Smooth muscle cell (in vitro differentiated cells): Measurements from ENCODE around the gene NPEPPS. TPM values are rescaled to one million over a fixed set of nuclear protein-coding genes. Genes with fewer than 3 reads are reported as not detected.
"Not testable (repeated sequence)": the region's sequence is repeated elsewhere in the genome, so short reads cannot be mapped to it uniquely, and the experiment has no call there.

Experiments
- DNase-seq: peaks from one replicate; lab custom pipeline; 2025; ENCODE audit not compliant: unreplicated experiment; lab: John Stamatoyannopoulos, UW
- H2AFZ ChIP-seq: fragments of 200-600 bp; sonication (generic); 2 replicates; pipeline ENCODE4 v1.6.0; 2016; ENCODE audit warnings: antibody characterized with exemption, low read depth, mild to moderate bottlenecking
- H3F3A ChIP-seq: fragments of 200-600 bp; sonication (generic); 2 replicates; pipeline ENCODE4 v1.6.0; 2017; ENCODE audit warnings: antibody characterized with exemption, low read depth
- H3K27ac ChIP-seq: fragments of 200-600 bp; sonication (generic); 2 replicates; pipeline ENCODE4 v1.5.1; 2016; ENCODE audit warnings: low read depth, mild to moderate bottlenecking
- H3K27me3 ChIP-seq: fragments of 200-600 bp; sonication (generic); 2 replicates; pipeline ENCODE4 v1.6.1; 2016; ENCODE audit warnings: low read depth, mild to moderate bottlenecking
- H3K36me3 ChIP-seq: fragments of 200-600 bp; sonication (generic); 2 replicates; pipeline ENCODE4 v1.5.1; 2016; ENCODE audit warnings: low read depth
- H3K4me1 ChIP-seq: fragments of 200-600 bp; sonication (generic); 2 replicates; pipeline ENCODE4 v1.5.1; 2016; ENCODE audit warnings: low read depth
- H3K4me2 ChIP-seq: fragments of 200-600 bp; sonication (generic); 2 replicates; pipeline ENCODE4 v1.6.0; 2016; ENCODE audit warnings: mild to moderate bottlenecking
- H3K4me3 ChIP-seq: fragments of 200-600 bp; sonication (generic); 2 replicates; pipeline ENCODE4 v1.5.1; 2016; ENCODE audit warnings: mild to moderate bottlenecking
- H3K79me2 ChIP-seq: fragments of 200-600 bp; sonication (generic); 2 replicates; pipeline ENCODE4 v1.6.0; 2016; ENCODE audit warnings: low read depth, mild to moderate bottlenecking
- H3K9ac ChIP-seq: fragments of 200-600 bp; sonication (generic); 2 replicates; pipeline ENCODE4 v1.6.0; 2016; ENCODE audit warnings: low read depth
- H3K9me3 ChIP-seq: fragments of 200-600 bp; sonication (generic); replicated peaks from 2 replicates; pipeline ENCODE4 v1.5.1; 2016; ENCODE audit warnings: low read depth
- H4K20me1 ChIP-seq: fragments of 200-600 bp; sonication (generic); 2 replicates; pipeline ENCODE4 v1.6.0; 2016; ENCODE audit warnings: low read depth
- WGBS: methylation state at CpG from one replicate; pipeline ENCODE4 v1.1.7; 2016; ENCODE audit warnings: low lambda C conversion rate; 5-methylcytosine and 5-hydroxymethylcytosine counted together
- polyA plus RNA-seq: library from polyadenylated mRNA; unstranded; fragments of >200 nt; fragmentation: Nextera tagmentation; extraction: Ambion mirVana; gene quantifications from 2 replicates; pipeline ENCODE4 v1.2.1, GENCODE V29; 2016
- total RNA-seq: library from RNA; depleted of rRNA; stranded (reverse); fragments of >200 nt; gene quantifications from 2 replicates; pipeline ENCODE4 v1.2.3, GENCODE V29; 2014

NPEPPS gene
- total and polyA plus RNA-seq, 2 experiments from 2014 or later: 50.2 to 70.5 TPM

GRCh38 chr17:47539085-47539484 lies 8.2 kb downstream of the NPEPPS start:
- H2AFZ ChIP-seq, H3K4me1 ChIP-seq, H3K9me3 ChIP-seq, H3K36me3 ChIP-seq, H3K9ac ChIP-seq, DNase-seq, H3F3A ChIP-seq, H3K27me3 ChIP-seq, H3K4me3 ChIP-seq: not testable (repeated sequence)
- peak overlapping the region; percentile 40 for H3K4me2 ChIP-seq
- 25% methylated on average over 3 of the region's 3 CpGs for WGBS
- peak overlapping the region; percentile 7 for H3K27ac ChIP-seq
- H4K20me1 ChIP-seq: peaks cover 84% of the 10 kb centered on the region
- peaks cover 85% of the 10 kb centered on the region for H3K79me2 ChIP-seq

- not testable (repeated sequence) for H3K9me3 ChIP-seq, H3K27ac ChIP-seq, H3F3A ChIP-seq, H3K36me3 ChIP-seq, H3K4me1 ChIP-seq, H3K9ac ChIP-seq, H3K4me2 ChIP-seq, H3K4me3 ChIP-seq, H3K27me3 ChIP-seq, DNase-seq, H2AFZ ChIP-seq
- H3K79me2 ChIP-seq: peaks cover 78% of the 10 kb centered on the region
- WGBS: 98% methylated on average over 2 of the region's 2 CpGs
- H4K20me1 ChIP-seq: peaks cover 84% of the 10 kb centered on the region
Observed at GRCh38 chr17:47541676-47542075, 10.8 kb downstream of the NPEPPS start.

GRCh38 chr17:47544327-47544726 lies 13.4 kb downstream of the NPEPPS start:
- DNase-seq, H3K36me3 ChIP-seq, H3K9ac ChIP-seq: not testable (repeated sequence)

GRCh38 chr17:47554733-47555132 lies 23.8 kb downstream of the NPEPPS start:
- H3K4me2 ChIP-seq, H3K9me3 ChIP-seq, H3K4me1 ChIP-seq, H3K36me3 ChIP-seq, H3K4me3 ChIP-seq, H2AFZ ChIP-seq, H3F3A ChIP-seq, DNase-seq, H3K27ac ChIP-seq, H3K27me3 ChIP-seq, H3K9ac ChIP-seq: not testable (repeated sequence)
- Histone ChIP-seq H4K20me1 (peaks cover 45% of the 10 kb centered on the region), H3K79me2 (peaks cover 55% of the 10 kb centered on the region)
- 62% methylated on average over 4 of the region's 4 CpGs for WGBS

More at GRCh38 chr17:47544327-47544726, 13.4 kb downstream of the NPEPPS start:
- H3K4me1 ChIP-seq, H3K4me2 ChIP-seq, H3K27me3 ChIP-seq, H3F3A ChIP-seq, H2AFZ ChIP-seq, H3K27ac ChIP-seq, H3K4me3 ChIP-seq, H3K9me3 ChIP-seq: not testable (repeated sequence)
- H3K79me2 ChIP-seq: peaks cover 73% of the 10 kb centered on the region
- H4K20me1 ChIP-seq: peaks cover 62% of the 10 kb centered on the region
- WGBS: 94% methylated on average over 6 of the region's 6 CpGs

- H3K4me3 ChIP-seq, H3F3A ChIP-seq, H3K4me1 ChIP-seq, H3K4me2 ChIP-seq, H2AFZ ChIP-seq, H3K9me3 ChIP-seq, H3K9ac ChIP-seq, H3K27me3 ChIP-seq, H3K36me3 ChIP-seq, H3K27ac ChIP-seq, DNase-seq: not testable (repeated sequence)
- Histone ChIP-seq H3K79me2 (peaks cover 59% of the 10 kb centered on the region), H4K20me1 (peaks cover 54% of the 10 kb centered on the region)
- 92% methylated on average over 3 of the region's 3 CpGs for WGBS
Observed at GRCh38 chr17:47556108-47556507, 25.2 kb downstream of the NPEPPS start.

- not testable (repeated sequence) for H3K9me3 ChIP-seq, H2AFZ ChIP-seq, H3K27ac ChIP-seq, H3K4me1 ChIP-seq, H3K27me3 ChIP-seq, H3K36me3 ChIP-seq, H3K4me2 ChIP-seq, H3F3A ChIP-seq, H3K9ac ChIP-seq, H3K4me3 ChIP-seq, DNase-seq
- Histone ChIP-seq H3K79me2 (peaks cover 75% of the 10 kb centered on the region), H4K20me1 (peaks cover 60% of the 10 kb centered on the region)
Observed at GRCh38 chr17:47560517-47561043, 29.7 kb downstream of the NPEPPS start.

GRCh38 chr17:47561698-47562405 lies 30.9 kb downstream of the NPEPPS start:
- not testable (repeated sequence) for H3K4me3 ChIP-seq
- WGBS: 95% methylated on average over 5 of the region's 5 CpGs
- H3K79me2 ChIP-seq: peaks cover 73% of the 10 kb centered on the region

GRCh38 chr17:47562406-47562705 lies 31.4 kb downstream of the NPEPPS start:
- not testable (repeated sequence) for H3K4me2 ChIP-seq, H3K27me3 ChIP-seq, H3K9me3 ChIP-seq, H3F3A ChIP-seq, H2AFZ ChIP-seq, H3K27ac ChIP-seq, H3K4me1 ChIP-seq, H3K9ac ChIP-seq, H3K36me3 ChIP-seq, DNase-seq, H3K4me3 ChIP-seq
- H4K20me1 ChIP-seq: peaks cover 78% of the 10 kb centered on the region
- peaks cover 74% of the 10 kb centered on the region for H3K79me2 ChIP-seq

More at GRCh38 chr17:47561698-47562405, 30.9 kb downstream of the NPEPPS start:
- H3K4me2 ChIP-seq, H3K9ac ChIP-seq, DNase-seq, H3K27ac ChIP-seq, H3K27me3 ChIP-seq, H2AFZ ChIP-seq, H3K36me3 ChIP-seq, H3K4me1 ChIP-seq, H3K9me3 ChIP-seq, H3F3A ChIP-seq: not testable (repeated sequence)
- peaks cover 73% of the 10 kb centered on the region for H4K20me1 ChIP-seq
